Upper lobe of left lung (tissue), 4 donors: ENCODE measurements around the gene BLID.

Source experiments
- POLR2A ChIP-seq, 4 donors: fragments of 450-650 bp; IDR thresholded peaks; one replicate each; pipeline ENCODE4 v1.5.1; 2016 to 2017; ENCODE audit warnings: antibody characterized with exemption in 4 of 4, mild to moderate bottlenecking in 2 of 4
- POLR2AphosphoS5 ChIP-seq, 2 donors: sonication (generic); formaldehyde crosslinking; IDR thresholded peaks; one replicate each; pipeline ENCODE4 v1.5.1; 2017; ENCODE audit warnings: antibody characterized with exemption in 2 of 2
- TF ChIP-seq, protein P1 (sequence below), 6 experiments: fragments of 450-650 bp in 4 of 6; fragments of 200-600 bp in 2 of 6; sonication (generic) in 2 of 6; IDR thresholded peaks; one replicate each; pipeline ENCODE4 v1.5.1; 2016 to 2019; ENCODE audit warnings: antibody characterized with exemption in 6 of 6

DNA sequence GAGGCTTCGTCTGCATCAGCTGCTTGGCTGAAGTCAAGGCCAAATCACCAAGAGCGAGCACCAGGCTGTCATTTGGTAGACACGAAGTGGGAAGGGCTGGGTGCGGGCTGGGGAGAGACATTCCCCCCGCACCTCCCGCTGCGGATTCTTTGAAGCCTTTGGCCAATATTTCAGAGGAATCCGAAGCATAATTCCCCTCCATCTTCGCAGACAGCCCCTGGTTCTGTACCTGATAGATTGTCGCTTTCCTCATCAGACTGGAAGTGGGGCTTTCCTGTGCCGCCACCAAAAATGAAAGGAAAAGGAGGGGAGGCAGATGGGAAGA, 15.3 kb downstream of the BLID start:
- TF ChIP-seq, protein P1, sequence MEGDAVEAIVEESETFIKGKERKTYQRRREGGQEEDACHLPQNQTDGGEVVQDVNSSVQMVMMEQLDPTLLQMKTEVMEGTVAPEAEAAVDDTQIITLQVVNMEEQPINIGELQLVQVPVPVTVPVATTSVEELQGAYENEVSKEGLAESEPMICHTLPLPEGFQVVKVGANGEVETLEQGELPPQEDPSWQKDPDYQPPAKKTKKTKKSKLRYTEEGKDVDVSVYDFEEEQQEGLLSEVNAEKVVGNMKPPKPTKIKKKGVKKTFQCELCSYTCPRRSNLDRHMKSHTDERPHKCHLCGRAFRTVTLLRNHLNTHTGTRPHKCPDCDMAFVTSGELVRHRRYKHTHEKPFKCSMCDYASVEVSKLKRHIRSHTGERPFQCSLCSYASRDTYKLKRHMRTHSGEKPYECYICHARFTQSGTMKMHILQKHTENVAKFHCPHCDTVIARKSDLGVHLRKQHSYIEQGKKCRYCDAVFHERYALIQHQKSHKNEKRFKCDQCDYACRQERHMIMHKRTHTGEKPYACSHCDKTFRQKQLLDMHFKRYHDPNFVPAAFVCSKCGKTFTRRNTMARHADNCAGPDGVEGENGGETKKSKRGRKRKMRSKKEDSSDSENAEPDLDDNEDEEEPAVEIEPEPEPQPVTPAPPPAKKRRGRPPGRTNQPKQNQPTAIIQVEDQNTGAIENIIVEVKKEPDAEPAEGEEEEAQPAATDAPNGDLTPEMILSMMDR (IDR thresholded peaks at IDR 0.05): no peak
- TF ChIP-seq POLR2A (IDR thresholded peaks at IDR 0.05) (no peak), POLR2AphosphoS5 (IDR thresholded peaks at IDR 0.05) (no peak)
